Common myeloid progenitor, CD34-positive (primary cell): Measurements from ENCODE around the gene CELSR1.

Experiments used
- CTCF ChIA-PET: fragments of 350-600 bp; sonication (Branson Sonifier 250); formaldehyde crosslinking; loops from one replicate; lab custom pipeline; 2021; ENCODE audit warnings: antibody characterized with exemption; lab: Charles Lee
- POLR2A ChIA-PET: fragments of 350-600 bp; sonication (Branson Sonifier 250); formaldehyde crosslinking; loops from one replicate; lab custom pipeline; 2021; ENCODE audit warnings: antibody characterized with exemption; lab: Charles Lee
- DNase-seq, 3 donors: peaks; one replicate each; pipeline versions ENCODE4 v3.0.0 to v3.0.0-alpha.2; 2013
- H3K27ac ChIP-seq, 2 experiments: 1 replicate in 1 of 2; 2 replicates in 1 of 2; pipeline ENCODE4 v1.7.0; 2013; ENCODE audit warnings: inconsistent platforms in 2 of 2, low read length in 2 of 2, mild to moderate bottlenecking in 2 of 2, low read depth in 1 of 2, moderate library complexity in 1 of 2; ENCODE audit not compliant: severe bottlenecking in 2 of 2, insufficient read depth in 1 of 2, poor library complexity in 1 of 2
- H3K27me3 ChIP-seq, 5 experiments: replicated peaks in 2 of 5; 1 replicate in 3 of 5; 2 replicates in 2 of 5; pipeline versions ENCODE4 v1.6.1 to v1.7.0; 2013; ENCODE audit warnings: low read length in 4 of 5, mild to moderate bottlenecking in 2 of 5, moderate library complexity in 2 of 5, inconsistent platforms in 1 of 5; ENCODE audit not compliant: insufficient read depth in 5 of 5, control insufficient read depth in 4 of 5
- H3K36me3 ChIP-seq, 4 experiments: 1 replicate in 2 of 4; 2 replicates in 2 of 4; pipeline versions ENCODE4 v1.6.1 to v1.7.0; 2013; ENCODE audit warnings: low read length in 3 of 4, control low read depth in 1 of 4, mild to moderate bottlenecking in 1 of 4; ENCODE audit not compliant: control insufficient read depth in 4 of 4, insufficient read depth in 4 of 4
- H3K4me1 ChIP-seq, 4 experiments: 1 replicate in 3 of 4; 2 replicates in 1 of 4; pipeline versions ENCODE4 v1.6.1 to v1.7.1; 2013; ENCODE audit warnings: low read length in 3 of 4, mild to moderate bottlenecking in 3 of 4, control low read depth in 1 of 4, inconsistent platforms in 1 of 4, moderate library complexity in 1 of 4; ENCODE audit not compliant: control insufficient read depth in 4 of 4, insufficient read depth in 4 of 4; ENCODE audit errors: control extremely low read depth in 1 of 4
- H3K4me3 ChIP-seq, 7 experiments: 1 replicate in 4 of 7; 2 replicates in 3 of 7; pipeline versions ENCODE4 v1.5.1 to v1.7.0; 2013; ENCODE audit warnings: mild to moderate bottlenecking in 7 of 7, low read length in 6 of 7, moderate library complexity in 6 of 7, inconsistent platforms in 2 of 7, low read depth in 2 of 7, control low read depth in 1 of 7; ENCODE audit not compliant: insufficient read depth in 4 of 7, control insufficient read depth in 1 of 7; ENCODE audit errors: extremely low read depth in 1 of 7
- H3K9me3 ChIP-seq, 5 experiments: 1 replicate in 4 of 5; 2 replicates in 1 of 5; pipeline versions ENCODE4 v1.6.1 to v1.7.1; 2013; ENCODE audit warnings: low read length in 4 of 5, mild to moderate bottlenecking in 2 of 5, inconsistent platforms in 1 of 5, low read depth in 1 of 5, moderate library complexity in 1 of 5; ENCODE audit not compliant: control insufficient read depth in 4 of 5, insufficient read depth in 2 of 5; ENCODE audit errors: control extremely low read depth in 1 of 5
- WGBS: methylation state at CpG from one replicate; pipeline ENCODE4 v1.1.5; 2013; ENCODE audit not compliant: insufficient coverage; 5-methylcytosine and 5-hydroxymethylcytosine counted together

The CELSR1 gene

GRCh38 chr22:46351131-46351735, 186.2 kb downstream of the CELSR1 start:
- Histone ChIP-seq H3K4me1 (no peaks in the 10 kb centered on the region), H3K27me3 (no peaks in the 10 kb centered on the region), H3K36me3 (peaks cover 19 to 96% (median 65%) of the 10 kb centered on the region in 4 experiments), H3K9me3 (no peaks in the 10 kb centered on the region), H3K27ac (no peak overlapping the region), H3K4me3 (no peak overlapping the region)
- 96% methylated on average over 25 of the region's 28 CpGs for WGBS
- DNase-seq, result no peak
- CTCF ChIA-PET, result interaction anchor here (1.0 kb wide), 1 partner anchor 192 kb away, joined by 3 read pairs; no protein-coding TSS in a partner anchor
- POLR2A ChIA-PET, result no interaction called here

DNA sequence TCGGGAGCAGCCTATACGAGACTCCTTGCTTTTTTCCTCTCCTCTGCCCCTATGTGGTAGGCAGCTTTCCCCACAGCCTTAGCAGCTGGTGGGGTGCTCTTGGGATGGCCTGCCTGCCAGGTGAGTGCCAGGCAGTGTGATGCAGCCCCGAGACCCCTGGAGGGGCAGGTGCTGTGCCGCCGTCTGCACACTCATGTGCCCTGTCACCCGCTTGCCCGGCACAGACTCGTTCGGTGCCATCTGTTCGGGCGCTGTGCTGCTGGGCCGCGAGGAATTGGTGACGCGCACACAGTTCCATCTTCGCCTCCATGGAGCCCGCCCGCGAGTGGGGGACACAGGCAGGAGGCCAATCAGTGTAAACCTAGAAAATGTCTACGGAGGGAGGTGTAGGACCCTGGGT, 186.8 kb downstream of the CELSR1 start:
- CTCF ChIA-PET, result no interaction called here
- WGBS, result 98% methylated on average over 20 of the region's 20 CpGs

GRCh38 chr22:46350121-46350520, 187.3 kb downstream of the CELSR1 start:
- peaks cover 19 to 98% (median 68%) of the 10 kb centered on the region in 4 experiments for H3K36me3 ChIP-seq
- CTCF ChIA-PET, result interaction anchor here (0.9 kb wide), 1 partner anchor 18 kb away, joined by 4 read pairs; no protein-coding TSS in a partner anchor
- H3K27me3 ChIP-seq, result no peaks in the 10 kb centered on the region
- no peak overlapping the region for H3K4me3 ChIP-seq
- WGBS, result 98% methylated on average over 6 of the region's 7 CpGs
- no peak overlapping the region for H3K27ac ChIP-seq
- no peaks in the 10 kb centered on the region for H3K9me3 ChIP-seq
- DNase-seq, result no peak
- POLR2A ChIA-PET, result interaction anchor here (0.6 to 0.7 kb wide), 2 partner anchors 20 to 893 kb away, joined by 3 read pairs; no protein-coding TSS in a partner anchor
- no peaks in the 10 kb centered on the region for H3K4me1 ChIP-seq

More for the DNA sequence above, 186.8 kb downstream of the CELSR1 start:
- no peaks in the 10 kb centered on the region for H3K9me3 ChIP-seq
- H3K27ac ChIP-seq, result no peak overlapping the region
- POLR2A ChIA-PET, result no interaction called here
- H3K4me3 ChIP-seq, result no peak overlapping the region
- no peaks in the 10 kb centered on the region for H3K27me3 ChIP-seq
- H3K4me1 ChIP-seq, result no peaks in the 10 kb centered on the region
- peaks cover 19 to 96% (median 66%) of the 10 kb centered on the region in 4 experiments for H3K36me3 ChIP-seq
- no peak for DNase-seq

DNA sequence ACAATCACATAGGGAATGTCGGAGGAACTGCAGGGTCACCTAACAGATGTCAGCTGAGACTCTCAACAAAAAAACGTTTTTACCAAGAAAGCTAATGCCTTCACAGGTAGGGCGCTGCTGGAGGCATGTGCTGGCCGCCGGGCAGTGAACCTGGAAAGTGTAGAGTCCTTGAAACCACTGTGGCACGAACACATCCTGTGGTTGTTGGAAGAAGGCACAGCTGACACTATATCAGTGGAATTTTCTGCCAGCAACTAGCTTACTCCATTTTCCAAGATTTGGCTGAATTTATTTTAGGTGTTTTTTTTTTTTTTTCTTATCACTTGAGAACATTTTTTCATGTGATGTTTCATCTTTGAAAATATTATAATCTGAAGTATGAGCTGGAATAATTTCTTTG, 187.7 kb downstream of the CELSR1 start:
- Histone ChIP-seq H3K27ac (no peak overlapping the region), H3K27me3 (no peaks in the 10 kb centered on the region), H3K4me3 (no peak overlapping the region), H3K4me1 (no peaks in the 10 kb centered on the region), H3K9me3 (no peaks in the 10 kb centered on the region), H3K36me3 (peaks cover 19 to 97% (median 67%) of the 10 kb centered on the region in 4 experiments)
- ChIA-PET POLR2A (interaction anchor here (0.6 to 0.7 kb wide), 2 partner anchors 21 to 894 kb away, joined by 3 read pairs; no protein-coding TSS in a partner anchor), CTCF (interaction anchor here (0.9 kb wide), 1 partner anchor 18 kb away, joined by 4 read pairs; no protein-coding TSS in a partner anchor)
- 98% methylated on average over 5 of the region's 6 CpGs for WGBS
- DNase-seq, result no peak

DNA sequence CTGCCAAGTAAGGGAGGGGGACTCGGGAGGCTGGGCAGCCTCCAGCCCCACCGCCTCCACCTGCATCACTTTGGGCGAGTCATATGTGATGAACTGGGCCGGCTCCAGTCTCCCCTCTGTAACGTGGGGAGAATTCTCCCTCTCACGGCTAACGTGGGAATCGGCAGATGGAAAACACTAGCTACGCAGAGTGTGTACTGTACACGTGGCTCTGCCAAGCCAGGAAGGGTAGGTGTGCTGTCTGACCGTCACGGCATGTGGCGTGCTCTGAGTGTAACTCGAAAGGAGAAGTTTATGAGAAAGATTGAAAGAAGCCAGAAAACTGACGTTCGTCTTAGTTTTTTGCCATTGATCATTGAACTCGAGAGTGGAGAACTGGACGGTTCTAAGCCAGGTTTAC, 188.2 kb downstream of the CELSR1 start:
- DNase-seq, result no peak

GRCh38 chr22:46348099-46348695, 189.2 kb downstream of the CELSR1 start:
- POLR2A ChIA-PET, result no interaction called here
- DNase-seq, result no peak
- Histone ChIP-seq H3K27ac (no peak overlapping the region), H3K9me3 (no peaks in the 10 kb centered on the region), H3K4me3 (no peak overlapping the region), H3K36me3 (peaks cover 24 to 96% (median 68%) of the 10 kb centered on the region in 4 experiments), H3K27me3 (no peaks in the 10 kb centered on the region), H3K4me1 (no peaks in the 10 kb centered on the region)
- CTCF ChIA-PET, result no interaction called here
- WGBS, result 98% methylated on average over 12 of the region's 15 CpGs

More for the DNA sequence above, 188.2 kb downstream of the CELSR1 start:
- peaks cover 24 to 97% (median 67%) of the 10 kb centered on the region in 4 experiments for H3K36me3 ChIP-seq
- ChIA-PET POLR2A (interaction anchor here (0.6 to 0.7 kb wide), 2 partner anchors 21 to 894 kb away, joined by 3 read pairs; no protein-coding TSS in a partner anchor), CTCF (interaction anchor here (0.9 kb wide), 1 partner anchor 18 kb away, joined by 4 read pairs; no protein-coding TSS in a partner anchor)
- H3K9me3 ChIP-seq, result no peaks in the 10 kb centered on the region
- WGBS, result 98% methylated on average over 18 of the region's 18 CpGs
- H3K27ac ChIP-seq, result no peak overlapping the region
- no peaks in the 10 kb centered on the region for H3K4me1 ChIP-seq
- no peak overlapping the region for H3K4me3 ChIP-seq
- no peaks in the 10 kb centered on the region for H3K27me3 ChIP-seq

DNA sequence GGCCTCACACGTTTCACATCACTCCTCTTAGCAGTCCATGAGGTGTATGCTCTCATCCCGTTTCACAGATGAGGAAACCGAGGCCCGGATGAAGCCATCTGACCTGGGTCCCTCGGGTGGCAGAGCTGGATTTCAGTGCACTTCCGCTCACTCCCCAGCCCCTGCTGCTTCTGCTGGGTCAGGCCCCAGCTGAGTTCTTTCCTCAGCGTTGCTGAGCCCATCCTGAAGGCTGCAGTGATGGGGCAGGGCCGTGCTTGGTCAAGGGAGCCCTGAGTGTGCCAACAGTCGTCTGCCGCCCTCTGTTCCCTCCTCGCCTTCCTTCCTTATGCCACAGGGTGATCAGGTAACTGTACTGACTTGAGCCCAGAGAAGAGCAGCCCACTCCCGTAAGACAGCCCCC, 189.8 kb downstream of the CELSR1 start:
- WGBS, result 97% methylated on average over 9 of the region's 12 CpGs

More for the DNA sequence above, 189.8 kb downstream of the CELSR1 start:
- ChIA-PET POLR2A (no interaction called here), CTCF (interaction anchor here (1.7 kb wide), 1 partner anchor 20 kb away, joined by 4 read pairs; no protein-coding TSS in a partner anchor)
- H3K9me3 ChIP-seq, result no peaks in the 10 kb centered on the region
- DNase-seq, result no peak
- no peaks in the 10 kb centered on the region for H3K27me3 ChIP-seq
- no peaks in the 10 kb centered on the region for H3K4me1 ChIP-seq
- H3K4me3 ChIP-seq, result no peak overlapping the region
- no peak overlapping the region for H3K27ac ChIP-seq
- H3K36me3 ChIP-seq, result peaks cover 26 to 96% (median 70%) of the 10 kb centered on the region in 4 experiments
